ENCODE data around the gene PXK. TPM values are rescaled to one million over a fixed set of nuclear protein-coding genes. Genes with fewer than 3 reads are reported as not detected.
"Not testable (repeated sequence)": the region's sequence is repeated elsewhere in the genome, so short reads cannot be mapped to it uniquely, and the experiment has no call there.

Gene PXK
- total RNA-seq, 1 experiment from 2014 or later, result 4.4 TPM

DNA sequence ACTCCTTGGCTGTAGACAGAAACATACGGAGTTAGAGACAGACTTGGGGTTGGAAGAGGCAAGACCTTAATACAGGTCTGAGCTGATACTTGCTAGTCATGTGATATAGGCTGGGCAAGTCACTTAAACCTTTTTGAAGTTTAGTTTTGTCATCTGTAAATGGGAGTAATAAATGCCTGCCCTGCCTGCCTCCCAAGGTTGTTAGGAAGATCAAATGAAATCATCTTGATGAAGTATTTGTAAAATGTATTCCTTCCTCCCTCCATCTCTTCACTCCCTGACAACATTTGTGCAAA lies 2.9 kb downstream of the PXK start:
- H3K4me3 ChIP-seq, result peak overlapping the region; percentile 22; the same call in 1 of the 2 replicates
- no peaks in the 10 kb centered on the region for H4K20me1 ChIP-seq (ENCODE audit: insufficient read depth)
- intact Hi-C loops (cut with micrococcal nuclease; ENCODE audit: unreplicated experiment), result no loop called here
- no TSS peak for BruUV-seq (replicated peaks)
- peaks cover 19% of the 10 kb centered on the region; the same call in 1 of the 2 replicates for H3F3A ChIP-seq (ENCODE audit: insufficient read depth, low read depth)
- peak overlapping the region; percentile 62 for H2AFZ ChIP-seq
- no peaks in the 10 kb centered on the region for H3K9me3 ChIP-seq (ENCODE audit: insufficient read depth, low read depth)
- CTCF ChIA-PET, result no interaction called here
- TF ChIP-seq EZH2 (IDR thresholded peaks at IDR 0.05; ENCODE audit: low read depth), result no peak
- TF ChIP-seq CTCF (conservative IDR thresholded peaks at IDR 0.05), result no peak
- H3K36me3 ChIP-seq (ENCODE audit: low read depth), result no peaks in the 10 kb centered on the region
- POLR2A ChIA-PET (ENCODE audit: unreplicated experiment), result interaction anchor here (0.6 to 0.7 kb wide), 2 partner anchors 157 to 372 kb away, joined by 4 read pairs; no protein-coding TSS in a partner anchor
- H3K79me2 ChIP-seq (ENCODE audit: low read depth), result 0 out of 2 replicates have a peak, but pooled peaks cover 4% of the 10 kb centered on the region
- peaks cover 30% of the 10 kb centered on the region for H3K4me1 ChIP-seq (replicated peaks; ENCODE audit: insufficient read depth)
- H3K9me2 ChIP-seq (ENCODE audit: insufficient read depth), result no peaks in the 10 kb centered on the region; the same call in 1 of the 2 replicates
- no peaks in the 10 kb centered on the region for H3K27me3 ChIP-seq (ENCODE audit: insufficient read depth, low read depth)
- DNase-seq, result no peak
- peak overlapping the region; percentile 96 for H3K27ac ChIP-seq
- H3K4me2 ChIP-seq, result peak overlapping the region; percentile 92

DNA sequence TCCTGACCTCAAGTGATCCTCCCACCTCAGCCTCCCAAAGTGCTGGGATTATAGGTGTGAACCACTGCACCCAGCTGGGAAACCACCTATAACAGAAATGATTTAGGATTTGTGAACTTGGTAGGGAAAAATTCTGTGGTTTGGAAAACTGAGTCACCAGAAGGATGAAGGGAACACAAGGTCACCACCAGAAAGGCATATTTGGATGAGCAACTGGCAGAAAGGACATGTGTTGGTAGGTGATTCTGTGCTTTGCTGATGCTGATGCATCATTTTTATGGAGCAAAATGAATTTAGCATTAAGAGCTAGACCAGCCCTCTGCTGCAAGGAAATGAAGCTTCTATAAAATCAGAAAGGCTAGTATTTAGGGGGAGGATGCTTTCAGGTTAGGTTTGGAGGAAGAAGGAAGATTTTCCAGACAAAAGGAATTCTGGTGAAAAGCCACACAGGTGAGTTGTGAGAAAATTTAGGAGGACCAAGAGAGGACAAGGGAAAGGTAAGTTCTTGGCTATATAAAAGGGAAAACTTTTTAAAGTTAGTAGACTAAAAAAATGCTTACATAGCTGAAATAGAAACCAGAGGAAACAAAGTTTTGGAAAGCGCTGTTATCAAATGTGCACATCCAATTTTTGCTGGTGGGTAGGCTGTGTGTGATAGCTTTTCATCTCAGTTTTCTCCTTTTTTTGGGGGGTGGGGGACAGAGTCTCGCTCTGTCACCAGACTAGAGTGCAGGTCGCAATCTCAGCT lies 3.6 kb downstream of the PXK start:
- H3K4me1 ChIP-seq (replicated peaks; ENCODE audit: insufficient read depth), result peaks cover 30% of the 10 kb centered on the region
- H3K27me3 ChIP-seq (ENCODE audit: insufficient read depth, low read depth), result no peaks in the 10 kb centered on the region
- no peaks in the 10 kb centered on the region for H3K36me3 ChIP-seq (ENCODE audit: low read depth)
- H3K9me2 ChIP-seq (ENCODE audit: insufficient read depth), result no peaks in the 10 kb centered on the region; the same call in 1 of the 2 replicates
- H3K4me3 ChIP-seq, result no peak overlapping the region
- H4K20me1 ChIP-seq (ENCODE audit: insufficient read depth), result no peaks in the 10 kb centered on the region
- no TSS peak for BruUV-seq (replicated peaks)
- TF ChIP-seq EZH2 (IDR thresholded peaks at IDR 0.05; ENCODE audit: low read depth) (no peak), CTCF (conservative IDR thresholded peaks at IDR 0.05) (no peak)
- CTCF ChIA-PET, result interaction anchor here (0.6 kb wide), 1 partner anchor 162 kb away, joined by 4 read pairs; no protein-coding TSS in a partner anchor
- no peak for DNase-seq
- H3K4me2 ChIP-seq, result 0 out of 2 replicates have a peak overlapping the region, but pooled peaks have one; percentile 7
- intact Hi-C loops (cut with micrococcal nuclease; ENCODE audit: unreplicated experiment), result no loop called here
- 0 out of 2 replicates have a peak, but pooled peaks cover 4% of the 10 kb centered on the region for H3K79me2 ChIP-seq (ENCODE audit: low read depth)
- H3K27ac ChIP-seq, result 0 out of 2 replicates have a peak overlapping the region, but pooled peaks have one; percentile 34
- peaks cover 19% of the 10 kb centered on the region; the same call in 1 of the 2 replicates for H3F3A ChIP-seq (ENCODE audit: insufficient read depth, low read depth)
- no peak overlapping the region for H2AFZ ChIP-seq
- no peaks in the 10 kb centered on the region for H3K9me3 ChIP-seq (ENCODE audit: insufficient read depth, low read depth)
- POLR2A ChIA-PET (ENCODE audit: unreplicated experiment), result no interaction called here

DNA sequence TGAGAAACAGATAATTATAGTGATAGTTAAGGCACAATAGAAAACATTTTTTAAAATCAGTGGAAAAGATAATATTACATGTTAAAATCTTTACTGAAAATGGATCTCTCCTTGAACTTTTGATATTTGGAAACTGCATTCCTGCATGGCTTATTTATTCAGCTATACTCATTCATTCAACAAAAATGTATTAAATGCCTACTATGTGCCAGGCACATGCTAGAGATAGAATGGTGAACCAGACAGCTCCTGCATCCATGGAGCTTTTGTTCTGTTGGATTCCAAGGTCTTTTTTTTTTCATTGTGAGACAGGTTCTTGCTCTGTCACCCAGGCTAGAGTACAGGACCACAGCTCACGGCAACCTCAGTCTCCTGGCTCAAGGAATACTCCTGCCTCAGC lies 4.5 kb downstream of the PXK start:
- H3K9me3 ChIP-seq (ENCODE audit: insufficient read depth, low read depth), result no peaks in the 10 kb centered on the region
- no peak overlapping the region for H3K4me3 ChIP-seq
- H3F3A ChIP-seq (ENCODE audit: insufficient read depth, low read depth), result peaks cover 19% of the 10 kb centered on the region; the same call in 1 of the 2 replicates
- H3K27me3 ChIP-seq (ENCODE audit: insufficient read depth, low read depth), result no peaks in the 10 kb centered on the region
- 0 out of 2 replicates have a peak, but pooled peaks cover 4% of the 10 kb centered on the region for H3K79me2 ChIP-seq (ENCODE audit: low read depth)
- no peak for DNase-seq
- no peak overlapping the region for H3K27ac ChIP-seq
- ChIA-PET CTCF (no interaction called here), POLR2A (ENCODE audit: unreplicated experiment) (no interaction called here)
- no peak for TF ChIP-seq EZH2 (IDR thresholded peaks at IDR 0.05; ENCODE audit: low read depth)
- no peak for TF ChIP-seq CTCF (conservative IDR thresholded peaks at IDR 0.05)
- no peak overlapping the region for H3K4me2 ChIP-seq
- H3K4me1 ChIP-seq (replicated peaks; ENCODE audit: insufficient read depth), result peaks cover 30% of the 10 kb centered on the region
- no TSS peak for BruUV-seq (replicated peaks)
- no peaks in the 10 kb centered on the region for H4K20me1 ChIP-seq (ENCODE audit: insufficient read depth)
- no peaks in the 10 kb centered on the region for H3K36me3 ChIP-seq (ENCODE audit: low read depth)
- H2AFZ ChIP-seq, result no peak overlapping the region
- intact Hi-C loops (cut with micrococcal nuclease; ENCODE audit: unreplicated experiment), result no loop called here
- no peaks in the 10 kb centered on the region; the same call in 1 of the 2 replicates for H3K9me2 ChIP-seq (ENCODE audit: insufficient read depth)

GRCh38 chr3:58339146-58339545 lies 6.5 kb downstream of the PXK start:
- BruUV-seq (replicated peaks); H3K9me2 ChIP-seq (ENCODE audit: insufficient read depth); H4K20me1 ChIP-seq (ENCODE audit: insufficient read depth); CTCF ChIA-PET; H3K79me2 ChIP-seq (ENCODE audit: low read depth); H3K4me2 ChIP-seq; H3K9me3 ChIP-seq (ENCODE audit: insufficient read depth, low read depth); H3K27ac ChIP-seq; POLR2A ChIA-PET (ENCODE audit: unreplicated experiment); DNase-seq; H3K27me3 ChIP-seq (ENCODE audit: insufficient read depth, low read depth); intact Hi-C loops (cut with micrococcal nuclease; ENCODE audit: unreplicated experiment); H3K36me3 ChIP-seq (ENCODE audit: low read depth); H3K4me3 ChIP-seq; H2AFZ ChIP-seq: not testable (repeated sequence)
- peaks cover 24% of the 10 kb centered on the region for H3K4me1 ChIP-seq (replicated peaks; ENCODE audit: insufficient read depth)
- H3F3A ChIP-seq (ENCODE audit: insufficient read depth, low read depth), result peaks cover 13% of the 10 kb centered on the region; the same call in 1 of the 2 replicates
